ENCODE measurements around the gene MLLT11.

Gene MLLT11

GRCh38 chr1:151037032-151037431 is 23.2 kb upstream of the MLLT11 start:
- Histone ChIP-seq H3K79me2 (ENCODE audit: insufficient read depth, low read length) (no peaks in the 10 kb centered on the region), H3K9ac (ENCODE audit: low read length) (no peak overlapping the region), H3K9me3 (ENCODE audit: low read length) (no peaks in the 10 kb centered on the region), H3K4me3 (ENCODE audit: low read depth, low read length, poor library complexity, severe bottlenecking) (no peak overlapping the region), H3K9me2 (ENCODE audit: low read depth, low read length) (no peaks in the 10 kb centered on the region), H2AFZ (ENCODE audit: low read length) (no peak overlapping the region), H3F3A (ENCODE audit: insufficient read depth, low read length) (no peaks in the 10 kb centered on the region), H3K36me3 (ENCODE audit: insufficient read depth, low read length) (peaks cover 12% of the 10 kb centered on the region; the same call in 1 of the 2 replicates), H3K4me2 (ENCODE audit: low read length) (no peak overlapping the region), H4K20me1 (ENCODE audit: insufficient read depth, low read length) (no peaks in the 10 kb centered on the region), H3K27ac (ENCODE audit: low read depth, low read length, poor library complexity, severe bottlenecking) (no peak overlapping the region), H3K4me1 (ENCODE audit: insufficient read depth, low read length, severe bottlenecking) (no peaks in the 10 kb centered on the region), H3K27me3 (ENCODE audit: insufficient read depth, low read length) (no peaks in the 10 kb centered on the region)
- TF ChIP-seq CTCF (IDR thresholded peaks at IDR 0.05; ENCODE audit: low read length) (no peak), EZH2 (IDR thresholded peaks at IDR 0.05; ENCODE audit: borderline replicate concordance, low read length) (no peak)

- no peak overlapping the region for H3K4me2 ChIP-seq (ENCODE audit: low read length)
- H3K9ac ChIP-seq (ENCODE audit: low read length), result no peak overlapping the region
- no peaks in the 10 kb centered on the region for H3K9me3 ChIP-seq (ENCODE audit: low read length)
- H3K4me3 ChIP-seq (ENCODE audit: low read depth, low read length, poor library complexity, severe bottlenecking), result no peak overlapping the region
- H3K9me2 ChIP-seq (ENCODE audit: low read depth, low read length), result no peaks in the 10 kb centered on the region
- no peaks in the 10 kb centered on the region for H3K27me3 ChIP-seq (ENCODE audit: insufficient read depth, low read length)
- no peaks in the 10 kb centered on the region for H3K4me1 ChIP-seq (ENCODE audit: insufficient read depth, low read length, severe bottlenecking)
- no peak overlapping the region for H3K27ac ChIP-seq (ENCODE audit: low read depth, low read length, poor library complexity, severe bottlenecking)
- H4K20me1 ChIP-seq (ENCODE audit: insufficient read depth, low read length), result no peaks in the 10 kb centered on the region
- H3K36me3 ChIP-seq (ENCODE audit: insufficient read depth, low read length), result peaks cover 2% of the 10 kb centered on the region; the same call in 1 of the 2 replicates
- H3F3A ChIP-seq (ENCODE audit: insufficient read depth, low read length), result no peaks in the 10 kb centered on the region
- no peak overlapping the region for H2AFZ ChIP-seq (ENCODE audit: low read length)
- TF ChIP-seq CTCF (IDR thresholded peaks at IDR 0.05; ENCODE audit: low read length) (no peak), EZH2 (IDR thresholded peaks at IDR 0.05; ENCODE audit: borderline replicate concordance, low read length) (no peak)
- H3K79me2 ChIP-seq (ENCODE audit: insufficient read depth, low read length), result no peaks in the 10 kb centered on the region
Measured at GRCh38 chr1:151039521-151039920, 20.7 kb upstream of the MLLT11 start.

GRCh38 chr1:151043163-151043562 is 17.0 kb upstream of the MLLT11 start:
- Histone ChIP-seq H3K9me2 (ENCODE audit: low read depth, low read length) (no peaks in the 10 kb centered on the region), H3K36me3 (ENCODE audit: insufficient read depth, low read length) (no peaks in the 10 kb centered on the region)

More at GRCh38 chr1:151043163-151043562, 17.0 kb upstream of the MLLT11 start:
- no peak overlapping the region for H2AFZ ChIP-seq (ENCODE audit: low read length)
- no peak overlapping the region for H3K4me3 ChIP-seq (ENCODE audit: low read depth, low read length, poor library complexity, severe bottlenecking)
- no peak overlapping the region for H3K4me2 ChIP-seq (ENCODE audit: low read length)
- no peaks in the 10 kb centered on the region for H3K79me2 ChIP-seq (ENCODE audit: insufficient read depth, low read length)
- no peaks in the 10 kb centered on the region for H3F3A ChIP-seq (ENCODE audit: insufficient read depth, low read length)
- TF ChIP-seq CTCF (IDR thresholded peaks at IDR 0.05; ENCODE audit: low read length) (no peak), EZH2 (IDR thresholded peaks at IDR 0.05; ENCODE audit: borderline replicate concordance, low read length) (no peak)
- no peaks in the 10 kb centered on the region for H3K27me3 ChIP-seq (ENCODE audit: insufficient read depth, low read length)
- H3K9me3 ChIP-seq (ENCODE audit: low read length), result no peaks in the 10 kb centered on the region
- H3K4me1 ChIP-seq (ENCODE audit: insufficient read depth, low read length, severe bottlenecking), result peaks cover 11% of the 10 kb centered on the region
- no peak overlapping the region for H3K9ac ChIP-seq (ENCODE audit: low read length)
- H4K20me1 ChIP-seq (ENCODE audit: insufficient read depth, low read length), result no peaks in the 10 kb centered on the region
- no peak overlapping the region for H3K27ac ChIP-seq (ENCODE audit: low read depth, low read length, poor library complexity, severe bottlenecking)

Data from OCI-LY1 (cell line).